Activated CD4-positive, alpha-beta T cell treated with anti-CD3 and anti-CD28 coated beads for 48 hours (primary cell): ENCODE measurements around the gene ATG9A.
"Not testable (repeated sequence)": the region's sequence is repeated elsewhere in the genome, so short reads cannot be mapped to it uniquely, and the experiment has no call there.

Source experiments
- DNase-seq: peaks from one replicate; pipeline ENCODE4 v3.0.0-alpha.2; 2020

The ATG9A gene, protein sequence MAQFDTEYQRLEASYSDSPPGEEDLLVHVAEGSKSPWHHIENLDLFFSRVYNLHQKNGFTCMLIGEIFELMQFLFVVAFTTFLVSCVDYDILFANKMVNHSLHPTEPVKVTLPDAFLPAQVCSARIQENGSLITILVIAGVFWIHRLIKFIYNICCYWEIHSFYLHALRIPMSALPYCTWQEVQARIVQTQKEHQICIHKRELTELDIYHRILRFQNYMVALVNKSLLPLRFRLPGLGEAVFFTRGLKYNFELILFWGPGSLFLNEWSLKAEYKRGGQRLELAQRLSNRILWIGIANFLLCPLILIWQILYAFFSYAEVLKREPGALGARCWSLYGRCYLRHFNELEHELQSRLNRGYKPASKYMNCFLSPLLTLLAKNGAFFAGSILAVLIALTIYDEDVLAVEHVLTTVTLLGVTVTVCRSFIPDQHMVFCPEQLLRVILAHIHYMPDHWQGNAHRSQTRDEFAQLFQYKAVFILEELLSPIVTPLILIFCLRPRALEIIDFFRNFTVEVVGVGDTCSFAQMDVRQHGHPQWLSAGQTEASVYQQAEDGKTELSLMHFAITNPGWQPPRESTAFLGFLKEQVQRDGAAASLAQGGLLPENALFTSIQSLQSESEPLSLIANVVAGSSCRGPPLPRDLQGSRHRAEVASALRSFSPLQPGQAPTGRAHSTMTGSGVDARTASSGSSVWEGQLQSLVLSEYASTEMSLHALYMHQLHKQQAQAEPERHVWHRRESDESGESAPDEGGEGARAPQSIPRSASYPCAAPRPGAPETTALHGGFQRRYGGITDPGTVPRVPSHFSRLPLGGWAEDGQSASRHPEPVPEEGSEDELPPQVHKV

GRCh38 chr2:219229305-219230058 is at the start of gene ATG9A, which contains the start of gene ANKZF1:
Gene ATG9A, minus strand, starts transcription at chr2:219229636. Its CDS starts 1,612 bp downstream, at chr2:219228024.
Gene ANKZF1, plus strand, starts transcription at chr2:219229806. Its CDS starts 452 bp downstream, at chr2:219230258.
- peak; percentile 99 for DNase-seq

- no peak for DNase-seq
Observed at GRCh38 chr2:219278655-219279150, 49.3 kb upstream of the ATG9A start.

- peak; percentile 82 for DNase-seq
Observed at GRCh38 chr2:219277703-219278654, 48.5 kb upstream of the ATG9A start.

GRCh38 chr2:219274361-219274921 is 45.0 kb upstream of the ATG9A start:
- no peak for DNase-seq

- DNase-seq = no peak
Observed at GRCh38 chr2:219273937-219274336, 44.5 kb upstream of the ATG9A start.

DNA sequence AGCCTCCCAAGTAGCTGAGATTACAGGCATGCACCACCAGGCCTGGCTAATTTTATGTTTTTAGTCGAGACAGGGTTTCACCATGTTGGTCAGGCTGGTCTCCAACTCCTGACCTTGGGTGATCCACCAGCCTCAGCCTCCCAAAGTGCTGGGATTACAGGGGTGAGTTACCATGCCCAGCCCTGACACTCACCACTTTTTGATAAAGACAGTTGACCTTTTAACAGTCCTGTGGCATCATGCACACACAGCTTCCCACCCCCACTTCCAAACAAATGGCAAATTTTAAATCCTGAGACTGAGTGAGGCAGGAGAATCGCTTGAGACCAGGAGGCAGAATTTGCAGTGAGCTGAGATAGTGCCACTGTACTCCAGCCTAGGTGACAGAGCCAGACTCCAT is 43.6 kb upstream of the ATG9A start:
- DNase-seq = no peak

DNA sequence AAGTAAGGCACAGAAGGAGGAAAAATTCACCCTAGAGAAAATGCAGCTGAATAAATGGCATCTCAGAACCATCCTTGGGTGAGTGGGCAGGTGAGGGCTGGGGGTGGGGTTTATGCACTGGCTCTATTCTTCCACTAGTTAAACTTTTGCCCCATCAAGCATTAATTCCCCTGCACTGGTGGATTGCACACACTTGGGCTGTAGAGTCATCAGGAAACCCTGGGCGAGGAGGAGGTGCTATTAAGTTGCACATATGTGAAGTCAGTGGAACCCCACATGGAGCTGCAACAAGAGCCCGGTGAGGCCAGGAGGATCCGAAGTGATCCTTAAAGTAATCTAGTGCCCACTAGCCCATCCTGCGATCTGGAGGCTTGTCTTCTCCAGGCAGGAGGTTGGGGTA is 42.9 kb upstream of the ATG9A start:
- DNase-seq = no peak

- no peak for DNase-seq
Observed at GRCh38 chr2:219271021-219271420, 41.6 kb upstream of the ATG9A start.

GRCh38 chr2:219270055-219270372 is 40.6 kb upstream of the ATG9A start:
- DNase-seq = no peak

DNA sequence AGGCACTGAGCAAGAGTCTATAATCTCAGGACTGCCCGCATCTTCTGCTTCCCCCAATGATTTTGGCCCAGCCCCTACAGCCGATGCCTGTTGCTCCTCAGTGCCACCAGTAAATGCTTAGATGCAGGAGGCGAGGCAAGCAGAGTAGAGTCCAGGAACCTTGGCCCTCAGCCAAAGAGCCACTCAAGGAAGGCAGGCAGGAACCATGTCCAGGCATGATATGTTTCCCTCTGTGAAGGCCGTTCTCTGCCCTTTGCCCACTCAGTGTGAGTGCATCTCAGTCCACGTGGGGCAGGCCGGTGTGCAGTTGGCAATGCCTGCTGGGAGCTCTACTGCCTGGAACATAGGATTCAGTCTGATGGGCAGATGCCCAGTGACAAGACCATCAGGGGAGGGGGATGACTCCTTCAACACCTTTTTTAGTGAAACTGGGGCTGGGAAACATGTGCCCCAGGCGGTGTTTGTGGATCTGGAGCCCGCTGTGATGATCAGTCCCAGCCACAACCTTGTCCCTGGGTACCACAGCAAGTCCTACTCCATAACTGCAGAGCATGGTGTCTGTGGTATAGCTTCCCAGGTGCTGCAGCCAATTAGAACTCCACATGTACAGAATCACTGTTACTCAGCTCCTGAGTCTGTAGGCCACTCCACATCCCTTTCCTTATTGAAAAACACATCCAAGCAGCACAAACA is 40.1 kb upstream of the ATG9A start:
- no peak for DNase-seq

- no peak for DNase-seq
Observed at GRCh38 chr2:219268294-219268693, 38.9 kb upstream of the ATG9A start.

GRCh38 chr2:219266886-219267285 is 37.5 kb upstream of the ATG9A start:
- DNase-seq = no peak

DNA sequence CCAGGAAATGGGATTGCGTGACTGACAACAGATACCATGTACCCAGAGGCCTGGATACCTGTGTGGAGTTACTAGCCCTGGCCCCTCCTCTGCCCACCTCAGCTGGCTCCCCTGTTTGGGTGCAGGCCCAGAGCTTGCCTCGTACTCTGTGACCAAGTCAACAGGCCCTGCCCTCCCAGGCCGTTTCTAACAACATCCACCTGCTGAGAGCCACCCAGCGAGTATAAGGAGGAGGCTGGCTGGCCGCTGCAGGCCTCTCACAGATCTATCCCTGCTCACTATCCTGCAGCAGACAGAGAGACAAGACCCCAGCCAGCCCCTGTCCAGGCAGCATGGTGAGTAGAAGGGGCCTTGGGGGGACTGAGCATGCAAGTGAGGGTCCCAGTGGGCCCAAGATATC is 36.8 kb upstream of the ATG9A start:
- DNase-seq = no peak

GRCh38 chr2:219261024-219261855 is 31.8 kb upstream of the ATG9A start:
- DNase-seq = no peak

GRCh38 chr2:219258942-219259341 is 29.5 kb upstream of the ATG9A start:
- DNase-seq = not testable (repeated sequence)

DNA sequence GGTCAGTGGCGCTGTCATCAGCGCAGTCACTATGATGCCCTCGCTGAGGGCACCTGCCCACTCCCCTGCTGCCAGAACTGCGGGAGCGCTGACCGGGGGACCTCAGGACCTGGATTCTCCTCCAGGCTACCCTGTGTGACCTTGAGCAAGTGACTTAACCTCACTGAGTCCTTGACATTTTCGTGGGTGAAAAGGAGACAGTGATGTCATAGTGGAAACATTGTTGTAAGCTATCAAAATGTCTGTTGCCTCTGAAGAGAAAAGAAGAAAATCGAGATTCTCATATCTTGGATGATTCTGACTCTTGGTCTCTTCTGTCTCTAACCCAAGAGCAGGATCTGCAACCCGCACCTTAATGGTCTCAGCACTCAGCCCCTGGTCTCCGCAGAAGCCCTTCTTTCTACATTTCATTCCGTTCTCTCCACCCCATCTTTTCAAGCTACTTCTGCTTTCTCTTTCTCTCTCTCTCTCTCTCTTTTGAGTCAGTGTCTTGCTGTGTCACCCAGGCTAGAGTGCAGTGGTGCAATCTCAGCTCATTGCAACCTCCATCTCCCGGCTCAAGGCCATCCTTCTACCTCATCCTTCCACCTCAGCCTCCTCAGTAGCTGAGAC is 25.3 kb upstream of the ATG9A start:
- peak; percentile 51 for DNase-seq

- peak; percentile 92 for DNase-seq
Observed at GRCh38 chr2:219253753-219254589, 24.5 kb upstream of the ATG9A start, which contains the start of gene TUBA4A. Gene TUBA4A, minus strand, starts transcription at chr2:219253918. Its CDS starts 60 bp downstream, at chr2:219253858.
